Sigmoid colon (tissue), 7 donors: ENCODE data around the gene KDM1B. TPM values are rescaled to one million over a fixed set of nuclear protein-coding genes. Genes with fewer than 3 reads are reported as not detected.
A peak's percentile ranks its signal among the peaks of the same experiment; 100 is the strongest.
"Not testable (repeated sequence)": the region's sequence is repeated elsewhere in the genome, so short reads cannot be mapped to it uniquely, and the experiment has no call there.

Experiments
- DNase-seq: peaks from one replicate; pipeline ENCODE4 v3.0.0-alpha.2; 2019
- H3K27ac ChIP-seq, 4 donors: fragments of 200-600 bp; sonication (generic); one replicate each; pipeline ENCODE4 v1.5.1; 2016 to 2019; ENCODE audit warnings: mild to moderate bottlenecking in 1 of 4
- H3K27me3 ChIP-seq, 3 donors: fragments of 200-600 bp; sonication (generic); one replicate each; pipeline ENCODE4 v1.5.1; 2019; ENCODE audit warnings: mild to moderate bottlenecking in 1 of 3
- H3K36me3 ChIP-seq, 4 donors: fragments of 200-600 bp; sonication (generic); one replicate each; pipeline ENCODE4 v1.5.1; 2016 to 2019
- H3K4me1 ChIP-seq, 4 donors: fragments of 200-600 bp; sonication (generic); one replicate each; pipeline ENCODE4 v1.5.1; 2017 to 2019
- H3K4me3 ChIP-seq, 4 donors: fragments of 200-600 bp; sonication (generic); one replicate each; pipeline ENCODE4 v1.5.1; 2017 to 2019; ENCODE audit warnings: mild to moderate bottlenecking in 2 of 4, moderate library complexity in 1 of 4
- H3K9me3 ChIP-seq, 4 donors: fragments of 200-600 bp in 3 of 4; sonication (generic) in 3 of 4; one replicate each; pipeline versions ENCODE4 v1.5.1 to v1.6.1; 2013 to 2019
- EP300 ChIP-seq, 4 donors: sonication (generic); formaldehyde crosslinking; IDR thresholded peaks; one replicate each; pipeline ENCODE4 v1.6.1; 2017; ENCODE audit warnings: antibody characterized with exemption in 4 of 4
- POLR2A ChIP-seq, 2 donors: fragments of 450-650 bp; IDR thresholded peaks; one replicate each; pipeline ENCODE4 v1.6.1; 2016; ENCODE audit warnings: antibody characterized with exemption in 2 of 2, mild to moderate bottlenecking in 2 of 2, moderate library complexity in 2 of 2
- POLR2AphosphoS5 ChIP-seq, 4 donors: sonication (generic); formaldehyde crosslinking; IDR thresholded peaks; one replicate each; pipeline ENCODE4 v1.6.1; 2017; ENCODE audit warnings: antibody characterized with exemption in 4 of 4
- whole genome bisulfite sequencing, 2 donors: extraction: QIAGEN DNeasy Blood & Tissue Kit; methylation state at CpG; one replicate each; pipeline ENCODE4 v1.1.7; 2013; 5-methylcytosine and 5-hydroxymethylcytosine counted together
- intact Hi-C: fragments of 100-400 bp; cut with DNase I; formaldehyde crosslinking; loops from one replicate; pipeline ENCODE4 v1.15.1; 2023
- polyA plus RNA-seq, 3 donors: library from polyadenylated mRNA; stranded (reverse); fragments of 200-250 nt; gene quantifications; one replicate each; pipeline ENCODE4 v1.2.3, GENCODE V29; 2013
- total RNA-seq, 4 donors: library from RNA; depleted of rRNA; stranded (reverse); fragments of >200 nt; gene quantifications; one replicate each; pipeline ENCODE4 v1.1.0, GENCODE V29; 2016
- TF ChIP-seq, protein P1 (sequence below), 4 experiments: fragments of 450-650 bp in 3 of 4; fragments of 200-600 bp in 1 of 4; IDR thresholded peaks; one replicate each; pipeline ENCODE4 v1.5.1; 2016 to 2019; ENCODE audit warnings: antibody characterized with exemption in 4 of 4, mild to moderate bottlenecking in 3 of 4, moderate library complexity in 2 of 4
- donor health status: healthy with polysubstance abuse.
- donor health status: Bipolar disorder and iron deficiency.
- donor health status: healthy.

Gene KDM1B
- total and polyA plus RNA-seq, 7 donors = 10.2 to 32.8 (median 14.2) TPM

- no peak overlapping the region for H3K4me3 ChIP-seq
- peaks cover 0 to 83% (median 18%) of the 10 kb centered on the region in 4 donors for H3K36me3 ChIP-seq
- H3K4me1 ChIP-seq = no peaks in the 10 kb centered on the region
- TF ChIP-seq EP300 (IDR thresholded peaks at IDR 0.05) = no peak
- TF ChIP-seq POLR2A (IDR thresholded peaks at IDR 0.05) = no peak
- TF ChIP-seq POLR2AphosphoS5 (IDR thresholded peaks at IDR 0.05) = no peak
- TF ChIP-seq, protein P1, sequence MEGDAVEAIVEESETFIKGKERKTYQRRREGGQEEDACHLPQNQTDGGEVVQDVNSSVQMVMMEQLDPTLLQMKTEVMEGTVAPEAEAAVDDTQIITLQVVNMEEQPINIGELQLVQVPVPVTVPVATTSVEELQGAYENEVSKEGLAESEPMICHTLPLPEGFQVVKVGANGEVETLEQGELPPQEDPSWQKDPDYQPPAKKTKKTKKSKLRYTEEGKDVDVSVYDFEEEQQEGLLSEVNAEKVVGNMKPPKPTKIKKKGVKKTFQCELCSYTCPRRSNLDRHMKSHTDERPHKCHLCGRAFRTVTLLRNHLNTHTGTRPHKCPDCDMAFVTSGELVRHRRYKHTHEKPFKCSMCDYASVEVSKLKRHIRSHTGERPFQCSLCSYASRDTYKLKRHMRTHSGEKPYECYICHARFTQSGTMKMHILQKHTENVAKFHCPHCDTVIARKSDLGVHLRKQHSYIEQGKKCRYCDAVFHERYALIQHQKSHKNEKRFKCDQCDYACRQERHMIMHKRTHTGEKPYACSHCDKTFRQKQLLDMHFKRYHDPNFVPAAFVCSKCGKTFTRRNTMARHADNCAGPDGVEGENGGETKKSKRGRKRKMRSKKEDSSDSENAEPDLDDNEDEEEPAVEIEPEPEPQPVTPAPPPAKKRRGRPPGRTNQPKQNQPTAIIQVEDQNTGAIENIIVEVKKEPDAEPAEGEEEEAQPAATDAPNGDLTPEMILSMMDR (IDR thresholded peaks at IDR 0.05) = no peak
- no peaks in the 10 kb centered on the region for H3K27me3 ChIP-seq
- DNase-seq = no peak
- intact Hi-C loops = no loop called here
- WGBS, 2 donors = 98% methylated on average over 4 of the region's 4 CpGs
- no peak overlapping the region for H3K27ac ChIP-seq
- H3K9me3 ChIP-seq = no peaks in the 10 kb centered on the region
Measured at GRCh38 chr6:18165751-18166150, 10.5 kb downstream of the KDM1B start.

DNA sequence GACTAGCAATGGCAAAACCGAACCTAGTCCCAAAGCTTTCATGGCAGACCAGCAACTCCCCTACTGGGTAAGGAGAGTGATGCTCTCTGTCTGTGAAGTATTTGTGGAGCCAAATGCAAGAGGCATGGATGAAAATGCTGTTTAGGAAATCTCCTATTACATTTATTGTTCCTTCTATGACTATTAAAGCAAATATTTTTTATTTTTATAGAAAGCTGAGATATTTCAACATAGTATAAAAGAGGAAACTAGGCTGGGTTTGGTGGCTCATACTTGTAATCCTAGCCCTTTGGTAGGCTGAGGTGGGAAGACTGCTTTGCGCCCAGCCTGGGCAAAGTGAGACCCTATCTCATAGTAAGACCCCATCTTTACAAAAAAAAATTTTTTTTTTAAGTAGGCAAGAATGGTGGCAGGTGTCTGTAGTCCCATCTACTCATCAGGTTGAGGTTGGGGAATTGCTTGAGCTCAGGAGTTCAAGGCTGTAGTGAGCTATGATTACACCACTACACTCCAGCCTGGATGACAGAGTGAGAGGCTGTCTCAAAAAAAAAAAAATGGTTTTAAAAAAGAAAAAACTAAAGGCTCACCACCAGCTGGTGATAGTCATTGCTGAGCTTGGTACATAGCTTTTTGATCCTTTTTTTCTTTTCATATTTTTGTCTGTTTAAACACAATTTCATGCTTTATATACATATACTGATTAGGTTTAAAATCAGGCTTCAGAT is 11.3 kb downstream of the KDM1B start:
- no peaks in the 10 kb centered on the region for H3K4me1 ChIP-seq
- H3K36me3 ChIP-seq = peaks cover 0 to 82% (median 14%) of the 10 kb centered on the region in 4 donors
- 93 to 95% methylated on average over 2 of the region's 2 CpGs for WGBS, 2 donors
- TF ChIP-seq EP300 (IDR thresholded peaks at IDR 0.05) = no peak
- no peak overlapping the region for H3K27ac ChIP-seq
- no peaks in the 10 kb centered on the region for H3K9me3 ChIP-seq
- H3K4me3 ChIP-seq = no peak overlapping the region
- no peaks in the 10 kb centered on the region for H3K27me3 ChIP-seq
- DNase-seq = no peak
- intact Hi-C loops = no loop called here

GRCh38 chr6:18168264-18168663 is 13.0 kb downstream of the KDM1B start:
- Histone ChIP-seq H3K27me3 (no peaks in the 10 kb centered on the region), H3K27ac (no peak overlapping the region), H3K36me3 (peaks cover 0 to 70% (median 11%) of the 10 kb centered on the region in 4 donors), H3K9me3 (no peaks in the 10 kb centered on the region), H3K4me1 (no peaks in the 10 kb centered on the region), H3K4me3 (no peak overlapping the region)
- no peak for DNase-seq
- 96 to 97% methylated on average over 3 of the region's 3 CpGs for WGBS, 2 donors
- intact Hi-C loops = no loop called here
- no peak for TF ChIP-seq EP300 (IDR thresholded peaks at IDR 0.05)
- TF ChIP-seq, protein P1 (IDR thresholded peaks at IDR 0.05) = no peak
- no peak for TF ChIP-seq POLR2AphosphoS5 (IDR thresholded peaks at IDR 0.05)
- no peak for TF ChIP-seq POLR2A (IDR thresholded peaks at IDR 0.05)

DNA sequence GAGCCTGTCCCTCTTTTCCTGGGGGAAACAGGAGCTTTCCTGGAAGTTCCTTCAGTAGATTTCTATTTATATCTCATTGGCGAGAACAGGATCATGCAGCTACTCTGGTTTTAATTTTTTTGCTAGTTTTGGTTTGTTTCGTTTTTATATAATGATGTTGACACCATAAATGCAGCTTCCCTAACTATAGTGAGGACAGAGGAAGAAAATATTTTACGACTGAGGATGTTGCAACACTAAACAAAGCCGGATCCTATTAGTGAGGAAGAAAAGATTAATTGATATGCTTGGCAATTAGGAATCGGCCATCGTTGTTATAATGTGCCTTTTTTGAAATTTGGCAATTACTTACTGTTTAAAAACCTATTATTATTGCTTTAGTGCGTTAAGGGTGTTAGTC is 16.6 kb downstream of the KDM1B start:
- TF ChIP-seq POLR2A (IDR thresholded peaks at IDR 0.05) (no peak), POLR2AphosphoS5 (IDR thresholded peaks at IDR 0.05) (no peak), EP300 (IDR thresholded peaks at IDR 0.05) (no peak)
- TF ChIP-seq, protein P1 (IDR thresholded peaks at IDR 0.05) = no peak
- Histone ChIP-seq H3K36me3 (peaks cover 0 to 61% (median 11%) of the 10 kb centered on the region in 4 donors), H3K4me3 (no peak overlapping the region), H3K27me3 (no peaks in the 10 kb centered on the region), H3K4me1 (no peaks in the 10 kb centered on the region), H3K9me3 (no peaks in the 10 kb centered on the region), H3K27ac (peak overlapping the region in 1 of 4 donors; percentile 3)
- 79 to 80% methylated on average over 7 of the region's 7 CpGs for WGBS, 2 donors
- intact Hi-C loops = no loop called here
- DNase-seq = no peak

GRCh38 chr6:18176198-18176597 is 21.0 kb downstream of the KDM1B start:
- H3K4me1 ChIP-seq, H3K27ac ChIP-seq, DNase-seq, H3K9me3 ChIP-seq, intact Hi-C loops, H3K4me3 ChIP-seq, H3K27me3 ChIP-seq: not testable (repeated sequence)
- 84 to 91% methylated on average over 4 of the region's 4 CpGs for WGBS, 2 donors
- peaks cover 0 to 27% (median 2%) of the 10 kb centered on the region in 4 donors for H3K36me3 ChIP-seq
